ENCODE data around the gene NAP1L4.
"Not testable (repeated sequence)": the region's sequence is repeated elsewhere in the genome, so short reads cannot be mapped to it uniquely, and the experiment has no call there.

Gene NAP1L4

GRCh38 chr11:2921261-2921660 lies 70.9 kb downstream of the NAP1L4 start:
- no peak for DNase-seq

- DNase-seq, result no peak
Measured at GRCh38 chr11:2920343-2920742, 71.8 kb downstream of the NAP1L4 start.

DNA sequence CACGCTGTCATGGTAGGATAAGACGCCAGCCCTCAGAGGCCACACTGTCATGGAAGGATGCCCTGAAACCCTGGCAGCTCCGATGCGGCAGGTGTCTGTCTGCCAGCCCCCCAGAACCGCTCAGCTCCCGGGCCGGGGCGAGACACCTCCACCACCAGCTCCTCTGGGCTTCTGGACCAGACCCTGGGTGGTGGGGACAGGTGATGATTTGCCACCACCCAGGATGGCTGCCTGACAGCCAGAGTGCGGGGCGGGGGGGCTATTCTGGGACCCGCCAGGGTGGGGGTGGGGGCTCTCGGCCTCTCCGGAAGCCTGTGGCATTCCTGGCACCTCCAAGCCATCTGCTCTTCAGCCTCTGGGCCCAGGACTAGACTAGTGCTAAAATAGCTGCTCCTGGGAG lies 72.3 kb downstream of the NAP1L4 start:
- DNase-seq, result no peak

GRCh38 chr11:2919188-2919587 lies 72.9 kb downstream of the NAP1L4 start:
- no peak for DNase-seq

DNA sequence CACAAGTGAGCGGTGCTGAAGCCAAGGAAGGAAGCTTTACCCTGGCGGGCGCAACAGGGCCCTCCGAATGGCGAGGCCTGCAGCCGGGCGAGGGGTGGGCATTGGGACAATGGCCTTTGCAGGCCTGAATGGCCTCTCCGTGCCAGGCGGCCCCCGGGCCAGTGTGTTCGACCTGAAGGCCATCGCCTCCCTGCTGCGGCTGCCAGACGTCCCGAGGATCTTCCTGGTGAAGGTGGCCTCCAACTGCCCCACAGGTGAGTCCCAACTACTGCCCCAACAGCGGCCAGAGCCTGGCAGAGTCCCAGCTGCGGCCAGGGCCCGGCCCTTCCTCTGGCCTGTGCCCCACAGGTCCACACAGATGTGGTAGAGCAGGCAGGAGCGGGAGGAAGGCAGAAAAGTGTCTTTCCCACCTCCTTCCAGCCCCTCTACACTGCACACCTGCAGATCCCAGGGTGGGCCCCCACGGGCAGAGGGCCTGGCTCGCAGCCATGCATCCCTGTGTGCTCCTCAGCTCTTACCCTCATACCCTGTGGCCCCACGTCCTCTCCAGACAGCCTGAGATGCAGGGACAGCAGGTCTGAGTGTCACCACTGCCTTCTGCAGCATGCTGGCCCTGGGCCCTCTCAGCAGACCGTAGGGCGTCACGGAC lies 74.2 kb downstream of the NAP1L4 start:
- no peak for DNase-seq

GRCh38 chr11:2916892-2917645 lies 75.1 kb downstream of the NAP1L4 start:
- DNase-seq, result no peak

DNA sequence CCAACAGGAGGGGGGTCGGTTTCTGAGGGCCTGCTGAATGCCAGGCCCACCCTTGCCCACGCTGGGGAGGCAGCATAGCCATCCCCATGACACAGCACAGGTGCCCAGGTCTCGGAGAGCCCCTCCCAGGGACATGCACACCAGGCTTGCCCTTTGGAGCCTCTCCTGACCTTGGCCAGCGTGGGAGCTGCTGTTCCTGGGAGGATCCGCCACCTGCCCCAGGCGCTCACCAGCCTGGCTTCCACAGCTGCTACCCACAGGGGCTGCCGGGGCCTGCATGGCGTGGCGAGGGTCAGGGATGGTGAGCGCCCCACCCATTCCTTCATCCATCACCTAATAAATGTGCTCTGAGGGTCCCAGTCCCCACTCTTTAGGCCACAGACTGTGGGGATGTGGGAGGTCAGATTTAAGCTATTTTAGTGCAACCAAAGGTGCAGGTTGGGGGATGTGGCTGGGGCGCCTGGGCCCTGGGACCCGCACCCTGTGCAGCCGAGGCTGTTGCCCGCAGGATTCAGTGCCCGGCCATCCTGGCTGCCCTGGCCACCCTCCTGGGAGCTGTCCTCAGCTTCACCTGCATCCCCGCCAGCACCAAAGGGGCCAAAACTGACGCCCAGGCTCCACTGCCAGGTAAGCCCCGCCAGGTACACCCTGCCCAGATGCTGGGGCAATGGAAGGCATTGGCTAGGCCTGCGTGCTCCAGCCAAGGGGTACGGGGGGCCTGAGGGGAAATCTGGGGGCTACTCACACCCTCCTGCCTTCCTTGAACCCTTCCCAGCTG lies 75.8 kb downstream of the NAP1L4 start:
- no peak for DNase-seq

GRCh38 chr11:2915473-2915872 lies 76.7 kb downstream of the NAP1L4 start:
- no peak for DNase-seq

GRCh38 chr11:2914455-2915195 lies 77.5 kb downstream of the NAP1L4 start:
- peak; percentile 49 for DNase-seq

GRCh38 chr11:2913776-2914175 lies 78.4 kb downstream of the NAP1L4 start:
- DNase-seq, result no peak

DNA sequence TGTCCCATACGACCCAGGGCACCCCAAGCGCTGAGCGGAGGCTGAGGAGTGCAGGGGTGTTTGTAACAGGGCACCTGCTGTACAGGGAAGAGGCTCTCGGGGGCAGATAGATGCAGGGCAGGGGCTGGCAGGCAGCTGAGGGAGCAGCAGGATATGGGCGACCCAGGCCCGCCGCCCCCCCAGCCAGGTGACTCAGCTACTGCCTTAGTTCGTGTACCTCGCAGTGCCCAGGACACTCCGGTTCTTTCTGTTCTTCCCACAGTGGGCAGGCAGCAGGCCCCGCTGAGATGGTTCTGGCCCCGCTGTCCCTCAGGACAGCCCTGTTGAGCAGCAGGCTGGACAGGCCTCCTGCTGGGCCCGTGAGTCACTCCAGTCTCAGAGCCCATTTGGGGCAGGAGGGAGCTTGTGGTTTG lies 79.1 kb downstream of the NAP1L4 start:
- no peak for DNase-seq

- no peak for DNase-seq
Measured at GRCh38 chr11:2912498-2912897, 79.6 kb downstream of the NAP1L4 start.

- no peak for DNase-seq
Measured at GRCh38 chr11:2911785-2912391, 80.2 kb downstream of the NAP1L4 start.

- no peak for DNase-seq
Measured at GRCh38 chr11:2911088-2911784, 80.9 kb downstream of the NAP1L4 start.

DNA sequence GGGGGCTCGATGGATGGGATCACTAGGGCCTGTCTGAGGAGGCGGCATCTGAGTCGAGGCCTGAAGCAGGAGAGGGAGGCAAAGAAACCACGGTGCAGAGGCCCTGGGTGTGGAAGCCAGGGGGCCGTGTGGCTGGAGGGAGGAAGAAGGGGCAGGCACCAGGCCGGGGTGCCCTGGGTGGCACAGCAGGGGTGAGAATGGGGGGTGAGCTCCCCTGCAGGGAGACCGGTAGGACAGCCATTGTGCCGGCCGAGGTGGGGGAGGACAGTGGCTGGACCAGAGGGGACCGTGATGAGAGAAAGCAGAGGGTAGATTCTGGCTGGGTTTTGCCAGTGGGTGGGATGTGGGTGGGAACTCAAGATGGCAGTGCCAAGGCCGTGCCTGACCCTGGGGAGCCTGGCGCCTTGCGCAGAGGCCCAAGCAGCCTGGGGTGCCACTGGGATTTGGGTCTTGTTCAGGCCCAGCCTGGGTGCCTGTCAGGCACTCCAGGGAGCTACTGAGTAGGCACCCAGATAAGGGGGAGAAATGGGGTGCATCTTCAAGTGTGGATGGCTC lies 81.7 kb downstream of the NAP1L4 start:
- no peak for DNase-seq

- no peak for DNase-seq
Measured at GRCh38 chr11:2909133-2909902, 82.8 kb downstream of the NAP1L4 start.

DNA sequence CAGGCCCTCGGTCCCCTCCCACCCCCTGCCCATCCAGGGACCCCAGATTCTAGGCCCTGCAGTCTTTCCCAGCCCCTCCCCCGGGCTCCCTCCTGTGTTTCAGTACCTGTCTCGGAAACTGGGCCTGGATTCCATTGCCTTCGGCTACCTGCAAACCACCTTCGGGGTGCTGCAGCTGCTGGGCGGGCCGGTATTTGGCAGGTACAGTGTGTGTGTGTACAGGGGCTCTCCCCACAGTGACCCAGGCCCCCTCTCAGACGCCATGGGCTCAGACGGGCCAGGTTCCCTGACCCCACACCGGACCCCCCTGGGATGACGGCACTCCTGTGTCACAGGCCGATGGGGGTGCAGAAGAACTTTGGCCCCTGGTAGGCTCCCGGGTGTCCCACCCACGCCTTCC lies 84.0 kb downstream of the NAP1L4 start:
- no peak for DNase-seq

- DNase-seq, result not testable (repeated sequence)
Measured at GRCh38 chr11:2905299-2905698, 86.8 kb downstream of the NAP1L4 start.

GRCh38 chr11:2904153-2905052 lies 87.7 kb downstream of the NAP1L4 start:
- DNase-seq, result no peak

- DNase-seq, result no peak
Measured at GRCh38 chr11:2903672-2904011, 88.5 kb downstream of the NAP1L4 start.
